K562 (cell line): ENCODE data around the gene ZFP36. TPM values are rescaled to one million over a fixed set of nuclear protein-coding genes. Genes with fewer than 3 reads are reported as not detected.

Source experiments
- ATAC-seq: fragments of 200-7000 bp; cut with Tn5 transposase; 3 replicates; pipeline ENCODE4 v1.9.1; 2020; ENCODE audit warnings: moderate library complexity
- BruUV-seq: library from RNA; stranded (reverse); fragments of 400-500 nt; replicated peaks from 2 replicates; lab custom pipeline; 2021; lab: Mats Ljungman, UMichigan
- CTCF ChIA-PET: fragments of 300-600 bp; formaldehyde crosslinking; extraction: SDS; loops from one replicate; lab custom pipeline; 2021; ENCODE audit warnings: low intra/inter-chr PET ratio; lab: Yijun Ruan, JAX
- POLR2A ChIA-PET: fragments of 300-600, 350-650 bp; sonication (Branson Sonifier 250); formaldehyde crosslinking; extraction: SDS; loops from one replicate; lab custom pipeline; 2021; ENCODE audit warnings: antibody characterized with exemption, inconsistent platforms; lab: Yijun Ruan, JAX
- DNase-seq, 4 experiments: peaks; one replicate each; pipeline versions ENCODE4 v3.0.0 to v3.0.0-alpha.2; 2011 to 2018; ENCODE audit warnings: low spot score in 3 of 4, mixed read lengths in 3 of 4; ENCODE audit errors: extremely low read depth in 1 of 4
- FAIRE-seq: peaks from 2 replicates; lab custom pipeline; 2011; peaks lifted over from hg19 to GRCh38; lab: Jason Lieb, UNC
- H2AFZ ChIP-seq: 2 replicates; pipeline ENCODE4 v1.6.0; 2011; ENCODE audit warnings: low read depth, low read length, control low read depth, inconsistent platforms
- H3K27ac ChIP-seq: fragments of 200-600 bp; 3 replicates; pipeline ENCODE4 v1.8.0; 2011; ENCODE audit warnings: low read depth, mild to moderate bottlenecking, control low read depth, inconsistent platforms, low read length, moderate library complexity, mixed read lengths; ENCODE audit errors: extremely low read depth
- H3K27me3 ChIP-seq, 2 experiments: fragments of 300-600 bp in 1 of 2; 2 replicates in 1 of 2; 3 replicates in 1 of 2; pipeline versions ENCODE4 v1.6.0 to v1.8.0; 2011; ENCODE audit warnings: inconsistent platforms in 2 of 2, low read length in 2 of 2, mild to moderate bottlenecking in 1 of 2, mixed read lengths in 1 of 2, moderate library complexity in 1 of 2; ENCODE audit not compliant: control insufficient read depth in 2 of 2, insufficient read depth in 2 of 2
- H3K36me3 ChIP-seq: fragments of 300-600 bp; 3 replicates; pipeline ENCODE4 v1.8.0; 2011; ENCODE audit warnings: mild to moderate bottlenecking, low read length, inconsistent platforms; ENCODE audit not compliant: control insufficient read depth, insufficient read depth
- H3K4me1 ChIP-seq, 2 experiments: fragments of 200-600 bp in 1 of 2; replicated peaks in 1 of 2; 2 replicates in 1 of 2; 3 replicates in 1 of 2; pipeline versions ENCODE4 v1.5.1 to v1.8.0; 2011; ENCODE audit warnings: inconsistent platforms in 2 of 2, low read length in 2 of 2, mild to moderate bottlenecking in 1 of 2, mixed read lengths in 1 of 2, moderate library complexity in 1 of 2; ENCODE audit not compliant: control insufficient read depth in 2 of 2, insufficient read depth in 2 of 2
- H3K4me2 ChIP-seq: 2 replicates; pipeline ENCODE4 v1.6.1; 2011; ENCODE audit warnings: low read length, control low read depth, inconsistent platforms, mixed read lengths; ENCODE audit not compliant: insufficient read depth
- H3K4me3 ChIP-seq: fragments of 200-600 bp; sonication (generic), shearing (Covaris generic); 2 replicates; pipeline ENCODE4 v1.5.1; 2016; ENCODE audit warnings: control low read depth, inconsistent platforms
- H3K79me2 ChIP-seq: fragments of 200-600 bp; 3 replicates; pipeline ENCODE4 v1.8.0; 2011; ENCODE audit warnings: low read length, inconsistent platforms; ENCODE audit not compliant: control insufficient read depth, insufficient read depth
- H3K9ac ChIP-seq, 2 experiments: 2 replicates each; pipeline versions ENCODE4 v1.6.0 to v1.6.1; 2011; ENCODE audit warnings: low read depth in 2 of 2, low read length in 2 of 2, control low read depth in 1 of 2, inconsistent platforms in 1 of 2, mild to moderate bottlenecking in 1 of 2, mixed read lengths in 1 of 2; ENCODE audit not compliant: insufficient read depth in 1 of 2
- H3K9me1 ChIP-seq: one replicate; pipeline ENCODE4 v1.6.0; 2011; ENCODE audit warnings: inconsistent platforms, mild to moderate bottlenecking, low read length, moderate library complexity; ENCODE audit not compliant: control insufficient read depth, insufficient read depth
- H3K9me3 ChIP-seq: replicated peaks from 2 replicates; pipeline ENCODE4 v1.5.1; 2011; ENCODE audit warnings: low read depth, low read length, inconsistent platforms; ENCODE audit not compliant: control insufficient read depth, insufficient read depth
- H4K20me1 ChIP-seq: replicated peaks from 2 replicates; pipeline ENCODE4 v1.6.1; 2011; ENCODE audit warnings: low read length, inconsistent platforms, mixed read lengths; ENCODE audit not compliant: control insufficient read depth, insufficient read depth
- CXXC5 ChIP-seq: fragments of 250-450 bp; sonication (Bioruptor Pico); IDR thresholded peaks from 2 replicates; pipeline ENCODE4 v1.8.0; 2022; ENCODE audit warnings: inconsistent platforms, mild to moderate bottlenecking, moderate library complexity
- EZH2 ChIP-seq: IDR thresholded peaks from 2 replicates; pipeline ENCODE4 v1.6.1; 2012; ENCODE audit warnings: low read depth, mild to moderate bottlenecking, inconsistent platforms, low read length, borderline replicate concordance
- HEY1 ChIP-seq: fragments of 250-450 bp; sonication (Bioruptor Pico); IDR thresholded peaks from 2 replicates; pipeline ENCODE4 v1.5.0; 2020; ENCODE audit warnings: mild to moderate bottlenecking, moderate library complexity, borderline replicate concordance
- RCOR1 ChIP-seq, 2 experiments: IDR thresholded peaks; 2 replicates each; pipeline ENCODE4 v1.6.1; 2012; ENCODE audit warnings: low read depth in 2 of 2, low read length in 2 of 2, borderline replicate concordance in 1 of 2, improper control_type of control experiment in 1 of 2
- SMARCA4 ChIP-seq: fragments of 450-650 bp; IDR thresholded peaks from 2 replicates; pipeline ENCODE4 v1.6.1; 2016
- WGBS: fragments of 100-300 bp; shearing (Covaris generic); methylation state at CpG from one replicate; pipeline ENCODE4 v1.1.6; 2016; ENCODE audit warnings: low coverage, mixed read lengths; ENCODE audit not compliant: insufficient coverage; ENCODE audit errors: missing lambda C conversion rate; 5-methylcytosine and 5-hydroxymethylcytosine counted together
- in situ Hi-C: fragments of 300-500 bp; cut with MboI; formaldehyde crosslinking; loops from 4 replicates; pipeline ENCODE4 v1.15.0; 2018; ENCODE audit warnings: inconsistent platforms, mixed read lengths
- intact Hi-C: fragments of 100-400 bp; cut with micrococcal nuclease; formaldehyde crosslinking; loops from 2 replicates; pipeline ENCODE4 v1.14.2; 2022
- polyA plus RNA-seq, 8 experiments: library from polyadenylated mRNA; depleted of rRNA in 4 of 8; stranded (reverse) in 5 of 8; unstranded in 3 of 8; fragments of >200 nt; fragmentation: Nextera tagmentation in 2 of 8; fragmentation: Illumina TruSeq in 1 of 8; extraction: Ambion mirVana in 2 of 8; extraction: Trizol in 1 of 8; gene quantifications; 2 replicates each; pipeline versions ENCODE4 v1.2.1 to v1.2.3, GENCODE V29; 2011 to 2014; ENCODE audit warnings: inconsistent platforms in 1 of 8, missing spikeins in 1 of 8
- total RNA-seq, 7 experiments: library from RNA; depleted of rRNA in 6 of 7; stranded (reverse); fragments of >200 nt in 6 of 7; fragmentation: Illumina TruSeq in 2 of 7; extraction: Trizol in 2 of 7; gene quantifications; 2 replicates each; pipeline versions ENCODE4 v1.2.1 to v1.2.3, GENCODE V29; 2011 to 2021; ENCODE audit warnings: low replicate concordance in 1 of 7
- TF ChIP-seq, protein P1 (sequence below): fragments of 450-650 bp; IDR thresholded peaks from 2 replicates; pipeline ENCODE4 v1.6.1; 2016; ENCODE audit warnings: mild to moderate bottlenecking, moderate library complexity
- TF ChIP-seq, protein P2 (sequence below): fragments of 250-450 bp; sonication (Bioruptor Pico); IDR thresholded peaks from 2 replicates; pipeline ENCODE4 v1.8.0; 2022; ENCODE audit warnings: inconsistent platforms, mild to moderate bottlenecking, moderate library complexity, borderline replicate concordance

ZFP36 gene
- total and polyA plus RNA-seq, 9 of the 15 experiments (the other 6 are each of a cell fraction or from before 2014, with no cell fraction given), result 1.0 to 20.1 (median 3.5) TPM

DNA sequence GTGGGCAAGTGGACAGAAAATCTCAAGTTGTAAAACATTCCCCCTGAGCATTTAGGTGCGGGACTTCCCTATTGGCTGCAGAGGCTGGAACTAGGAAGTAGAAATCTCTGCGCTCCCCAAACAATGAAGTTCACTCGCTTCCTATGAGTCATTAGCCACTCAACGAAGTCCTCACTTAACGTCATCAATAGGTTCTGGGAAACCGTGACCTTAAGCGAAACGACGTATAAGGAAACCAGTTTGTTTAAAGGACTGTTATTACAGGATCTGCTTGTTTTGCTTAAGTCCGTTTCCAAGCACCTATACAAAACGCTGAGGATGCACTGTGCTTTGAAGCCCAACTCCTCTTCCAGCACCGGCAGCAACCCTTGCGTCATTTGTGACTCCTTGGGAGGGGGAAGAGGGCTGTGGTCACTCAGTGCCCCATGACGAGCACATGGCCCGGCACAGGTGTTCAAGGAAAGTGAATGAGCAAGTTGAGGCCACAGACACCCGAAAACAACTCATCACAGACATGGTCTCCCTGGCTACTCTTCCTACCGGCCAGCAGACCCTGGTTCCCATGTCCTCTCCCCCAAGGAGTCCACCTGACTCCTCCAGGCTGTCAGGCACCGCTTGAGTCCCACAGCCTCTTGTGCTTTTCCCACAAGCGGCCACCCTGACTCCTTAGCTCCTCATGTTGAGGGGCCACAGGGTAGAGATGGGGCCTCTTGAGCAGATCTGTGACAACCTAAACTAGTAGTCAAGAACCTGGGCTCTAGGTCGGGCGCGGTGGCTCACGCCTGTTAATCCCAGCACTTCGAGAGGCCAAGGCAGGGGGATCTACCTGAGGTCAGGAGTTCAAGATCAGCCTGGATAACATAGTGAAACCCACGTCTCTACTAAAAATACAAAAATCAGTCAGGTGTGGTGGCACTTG, 24.3 kb downstream of the ZFP36 start:
- CTCF ChIA-PET, result no interaction called here
- no peak for TF ChIP-seq EZH2
- TF ChIP-seq HEY1 (CRISPR knock-in tag), result no peak
- peak; percentile 52 for TF ChIP-seq SMARCA4
- TF ChIP-seq RCOR1 (IDR thresholded peaks at IDR 0.05; ENCODE audit: borderline replicate concordance in 1 of 2, low read depth in 2 of 2, low read length in 2 of 2), result peak; percentile 3 to 89
- TF ChIP-seq, protein P1, sequence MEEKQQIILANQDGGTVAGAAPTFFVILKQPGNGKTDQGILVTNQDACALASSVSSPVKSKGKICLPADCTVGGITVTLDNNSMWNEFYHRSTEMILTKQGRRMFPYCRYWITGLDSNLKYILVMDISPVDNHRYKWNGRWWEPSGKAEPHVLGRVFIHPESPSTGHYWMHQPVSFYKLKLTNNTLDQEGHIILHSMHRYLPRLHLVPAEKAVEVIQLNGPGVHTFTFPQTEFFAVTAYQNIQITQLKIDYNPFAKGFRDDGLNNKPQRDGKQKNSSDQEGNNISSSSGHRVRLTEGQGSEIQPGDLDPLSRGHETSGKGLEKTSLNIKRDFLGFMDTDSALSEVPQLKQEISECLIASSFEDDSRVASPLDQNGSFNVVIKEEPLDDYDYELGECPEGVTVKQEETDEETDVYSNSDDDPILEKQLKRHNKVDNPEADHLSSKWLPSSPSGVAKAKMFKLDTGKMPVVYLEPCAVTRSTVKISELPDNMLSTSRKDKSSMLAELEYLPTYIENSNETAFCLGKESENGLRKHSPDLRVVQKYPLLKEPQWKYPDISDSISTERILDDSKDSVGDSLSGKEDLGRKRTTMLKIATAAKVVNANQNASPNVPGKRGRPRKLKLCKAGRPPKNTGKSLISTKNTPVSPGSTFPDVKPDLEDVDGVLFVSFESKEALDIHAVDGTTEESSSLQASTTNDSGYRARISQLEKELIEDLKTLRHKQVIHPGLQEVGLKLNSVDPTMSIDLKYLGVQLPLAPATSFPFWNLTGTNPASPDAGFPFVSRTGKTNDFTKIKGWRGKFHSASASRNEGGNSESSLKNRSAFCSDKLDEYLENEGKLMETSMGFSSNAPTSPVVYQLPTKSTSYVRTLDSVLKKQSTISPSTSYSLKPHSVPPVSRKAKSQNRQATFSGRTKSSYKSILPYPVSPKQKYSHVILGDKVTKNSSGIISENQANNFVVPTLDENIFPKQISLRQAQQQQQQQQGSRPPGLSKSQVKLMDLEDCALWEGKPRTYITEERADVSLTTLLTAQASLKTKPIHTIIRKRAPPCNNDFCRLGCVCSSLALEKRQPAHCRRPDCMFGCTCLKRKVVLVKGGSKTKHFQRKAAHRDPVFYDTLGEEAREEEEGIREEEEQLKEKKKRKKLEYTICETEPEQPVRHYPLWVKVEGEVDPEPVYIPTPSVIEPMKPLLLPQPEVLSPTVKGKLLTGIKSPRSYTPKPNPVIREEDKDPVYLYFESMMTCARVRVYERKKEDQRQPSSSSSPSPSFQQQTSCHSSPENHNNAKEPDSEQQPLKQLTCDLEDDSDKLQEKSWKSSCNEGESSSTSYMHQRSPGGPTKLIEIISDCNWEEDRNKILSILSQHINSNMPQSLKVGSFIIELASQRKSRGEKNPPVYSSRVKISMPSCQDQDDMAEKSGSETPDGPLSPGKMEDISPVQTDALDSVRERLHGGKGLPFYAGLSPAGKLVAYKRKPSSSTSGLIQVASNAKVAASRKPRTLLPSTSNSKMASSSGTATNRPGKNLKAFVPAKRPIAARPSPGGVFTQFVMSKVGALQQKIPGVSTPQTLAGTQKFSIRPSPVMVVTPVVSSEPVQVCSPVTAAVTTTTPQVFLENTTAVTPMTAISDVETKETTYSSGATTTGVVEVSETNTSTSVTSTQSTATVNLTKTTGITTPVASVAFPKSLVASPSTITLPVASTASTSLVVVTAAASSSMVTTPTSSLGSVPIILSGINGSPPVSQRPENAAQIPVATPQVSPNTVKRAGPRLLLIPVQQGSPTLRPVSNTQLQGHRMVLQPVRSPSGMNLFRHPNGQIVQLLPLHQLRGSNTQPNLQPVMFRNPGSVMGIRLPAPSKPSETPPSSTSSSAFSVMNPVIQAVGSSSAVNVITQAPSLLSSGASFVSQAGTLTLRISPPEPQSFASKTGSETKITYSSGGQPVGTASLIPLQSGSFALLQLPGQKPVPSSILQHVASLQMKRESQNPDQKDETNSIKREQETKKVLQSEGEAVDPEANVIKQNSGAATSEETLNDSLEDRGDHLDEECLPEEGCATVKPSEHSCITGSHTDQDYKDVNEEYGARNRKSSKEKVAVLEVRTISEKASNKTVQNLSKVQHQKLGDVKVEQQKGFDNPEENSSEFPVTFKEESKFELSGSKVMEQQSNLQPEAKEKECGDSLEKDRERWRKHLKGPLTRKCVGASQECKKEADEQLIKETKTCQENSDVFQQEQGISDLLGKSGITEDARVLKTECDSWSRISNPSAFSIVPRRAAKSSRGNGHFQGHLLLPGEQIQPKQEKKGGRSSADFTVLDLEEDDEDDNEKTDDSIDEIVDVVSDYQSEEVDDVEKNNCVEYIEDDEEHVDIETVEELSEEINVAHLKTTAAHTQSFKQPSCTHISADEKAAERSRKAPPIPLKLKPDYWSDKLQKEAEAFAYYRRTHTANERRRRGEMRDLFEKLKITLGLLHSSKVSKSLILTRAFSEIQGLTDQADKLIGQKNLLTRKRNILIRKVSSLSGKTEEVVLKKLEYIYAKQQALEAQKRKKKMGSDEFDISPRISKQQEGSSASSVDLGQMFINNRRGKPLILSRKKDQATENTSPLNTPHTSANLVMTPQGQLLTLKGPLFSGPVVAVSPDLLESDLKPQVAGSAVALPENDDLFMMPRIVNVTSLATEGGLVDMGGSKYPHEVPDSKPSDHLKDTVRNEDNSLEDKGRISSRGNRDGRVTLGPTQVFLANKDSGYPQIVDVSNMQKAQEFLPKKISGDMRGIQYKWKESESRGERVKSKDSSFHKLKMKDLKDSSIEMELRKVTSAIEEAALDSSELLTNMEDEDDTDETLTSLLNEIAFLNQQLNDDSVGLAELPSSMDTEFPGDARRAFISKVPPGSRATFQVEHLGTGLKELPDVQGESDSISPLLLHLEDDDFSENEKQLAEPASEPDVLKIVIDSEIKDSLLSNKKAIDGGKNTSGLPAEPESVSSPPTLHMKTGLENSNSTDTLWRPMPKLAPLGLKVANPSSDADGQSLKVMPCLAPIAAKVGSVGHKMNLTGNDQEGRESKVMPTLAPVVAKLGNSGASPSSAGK, result peak; percentile 98
- TF ChIP-seq, protein P2, sequence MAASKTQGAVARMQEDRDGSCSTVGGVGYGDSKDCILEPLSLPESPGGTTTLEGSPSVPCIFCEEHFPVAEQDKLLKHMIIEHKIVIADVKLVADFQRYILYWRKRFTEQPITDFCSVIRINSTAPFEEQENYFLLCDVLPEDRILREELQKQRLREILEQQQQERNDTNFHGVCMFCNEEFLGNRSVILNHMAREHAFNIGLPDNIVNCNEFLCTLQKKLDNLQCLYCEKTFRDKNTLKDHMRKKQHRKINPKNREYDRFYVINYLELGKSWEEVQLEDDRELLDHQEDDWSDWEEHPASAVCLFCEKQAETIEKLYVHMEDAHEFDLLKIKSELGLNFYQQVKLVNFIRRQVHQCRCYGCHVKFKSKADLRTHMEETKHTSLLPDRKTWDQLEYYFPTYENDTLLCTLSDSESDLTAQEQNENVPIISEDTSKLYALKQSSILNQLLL (CRISPR knock-in tag), result no peak
- peak; percentile 59; the same call in 1 of the 2 replicates for TF ChIP-seq CXXC5 (CRISPR knock-in tag)

More for the DNA sequence above, 24.3 kb downstream of the ZFP36 start:
- DNase-seq (peak; percentile 46 to 81 (median 59)), FAIRE-seq (peak; percentile 97), ATAC-seq (peak; percentile 73)
- whole genome bisulfite sequencing, result 10% methylated on average over 25 of the region's 25 CpGs
- in situ Hi-C loops, result no loop called here
- no peaks in the 10 kb centered on the region for H3K9me1 ChIP-seq
- POLR2A ChIA-PET, result interaction anchor here (6.2 kb wide), 1 partner anchor 7 kb away, joined by 141 read pairs; no protein-coding TSS in a partner anchor
- peaks cover 21% of the 10 kb centered on the region for H4K20me1 ChIP-seq
- no peak overlapping the region for H3K4me3 ChIP-seq
- peaks cover 28 to 35% of the 10 kb centered on the region in 2 experiments for H3K4me1 ChIP-seq
- H3K79me2 ChIP-seq, result peaks cover 32% of the 10 kb centered on the region
- H3K9me3 ChIP-seq, result no peaks in the 10 kb centered on the region
- intact Hi-C loops, result no loop called here
- peak overlapping the region; percentile 72 for H3K4me2 ChIP-seq
- H2AFZ ChIP-seq, result peak overlapping the region; percentile 49
- H3K36me3 ChIP-seq, result peaks cover 37% of the 10 kb centered on the region
- H3K27ac ChIP-seq, result peak overlapping the region; percentile 65
- H3K9ac ChIP-seq, result peak overlapping the region; percentile 32 to 86
- no peaks in the 10 kb centered on the region for H3K27me3 ChIP-seq
- BruUV-seq, result no TSS peak
